Upper lobe of left lung (tissue), 6 donors: ENCODE data around the gene NDRG4. TPM values are rescaled to one million over a fixed set of nuclear protein-coding genes. Genes with fewer than 3 reads are reported as not detected.

Source experiments
- ATAC-seq, 2 donors: fragments of 200-7000 bp; cut with Tn5 transposase; one replicate each; pipeline ENCODE4 v1.9.1; 2022; ENCODE audit warnings: mild to moderate bottlenecking in 2 of 2, moderate library complexity in 2 of 2; ENCODE audit not compliant: low FRiP score in 2 of 2
- DNase-seq, 2 donors: peaks; one replicate each; pipeline ENCODE4 v3.0.0-alpha.2; 2019 to 2020
- H3K27ac ChIP-seq, 4 donors: fragments of 200-600 bp; sonication (generic); one replicate each; pipeline ENCODE4 v1.5.1; 2016 to 2019
- H3K27me3 ChIP-seq, 4 donors: fragments of 200-600 bp; sonication (generic); one replicate each; pipeline ENCODE4 v1.5.1; 2017 to 2019
- H3K36me3 ChIP-seq, 4 donors: fragments of 200-600 bp; sonication (generic); one replicate each; pipeline ENCODE4 v1.5.1; 2016 to 2019
- H3K4me1 ChIP-seq, 4 donors: fragments of 200-600 bp; sonication (generic); one replicate each; pipeline ENCODE4 v1.5.1; 2018 to 2019
- H3K4me3 ChIP-seq, 4 donors: fragments of 200-600 bp; sonication (generic); one replicate each; pipeline ENCODE4 v1.5.1; 2017 to 2019; ENCODE audit warnings: mild to moderate bottlenecking in 2 of 4, moderate library complexity in 1 of 4
- H3K9me3 ChIP-seq, 4 donors: fragments of 200-600 bp; sonication (generic); one replicate each; pipeline ENCODE4 v1.5.1; 2018 to 2019
- CTCF ChIP-seq, 6 experiments: fragments of 450-650 bp in 4 of 6; fragments of 200-600 bp in 2 of 6; sonication (generic) in 2 of 6; IDR thresholded peaks; one replicate each; pipeline ENCODE4 v1.5.1; 2016 to 2019; ENCODE audit warnings: antibody characterized with exemption in 6 of 6
- EP300 ChIP-seq, 4 donors: sonication (generic); formaldehyde crosslinking; IDR thresholded peaks; one replicate each; pipeline ENCODE4 v1.5.1; 2017; ENCODE audit warnings: antibody characterized with exemption in 4 of 4, control low read depth in 2 of 4
- POLR2A ChIP-seq, 4 donors: fragments of 450-650 bp; IDR thresholded peaks; one replicate each; pipeline ENCODE4 v1.5.1; 2016 to 2017; ENCODE audit warnings: antibody characterized with exemption in 4 of 4, mild to moderate bottlenecking in 2 of 4
- POLR2AphosphoS5 ChIP-seq, 2 donors: sonication (generic); formaldehyde crosslinking; IDR thresholded peaks; one replicate each; pipeline ENCODE4 v1.5.1; 2017; ENCODE audit warnings: antibody characterized with exemption in 2 of 2
- WGBS, 2 donors: methylation state at CpG; one replicate each; pipeline ENCODE4 v1.1.5; 2017 to 2018; 5-methylcytosine and 5-hydroxymethylcytosine counted together
- total RNA-seq, 6 donors: library from RNA; depleted of rRNA in 4 of 6; stranded (reverse); fragments of >200 nt in 4 of 6; gene quantifications; one replicate each; pipeline versions ENCODE4 v1.1.0 to v1.2.1, GENCODE V29; 2016 to 2021
- donor health status: DM: no; HTN: no; CAD: no; lungs with moderate emphysema.
- donor health status: DM: no; HTN: yes; CAD: no; lungs with severe emphysema.

NDRG4 gene
- total RNA-seq, 6 donors from 2014 or later, result 25.1 to 81.0 (median 30.5) TPM

- DNase-seq (no peak), ATAC-seq (no peak)
- Histone ChIP-seq H3K9me3 (no peaks in the 10 kb centered on the region), H3K4me3 (no peak overlapping the region), H3K27me3 (no peaks in the 10 kb centered on the region), H3K4me1 (no peaks in the 10 kb centered on the region), H3K27ac (no peak overlapping the region), H3K36me3 (peaks cover 63 to 100% (median 89%) of the 10 kb centered on the region in 4 donors)
- WGBS, 2 donors, result 85 to 94% methylated on average over 3 of the region's 3 CpGs
- no peak for TF ChIP-seq POLR2A (IDR thresholded peaks at IDR 0.05)
- no peak for TF ChIP-seq EP300 (IDR thresholded peaks at IDR 0.05)
- TF ChIP-seq POLR2AphosphoS5 (IDR thresholded peaks at IDR 0.05), result no peak
- no peak for TF ChIP-seq CTCF (IDR thresholded peaks at IDR 0.05)
These were observed 35.2 kb downstream of the NDRG4 start for GRCh38 chr16:58535100-58535499.

DNA sequence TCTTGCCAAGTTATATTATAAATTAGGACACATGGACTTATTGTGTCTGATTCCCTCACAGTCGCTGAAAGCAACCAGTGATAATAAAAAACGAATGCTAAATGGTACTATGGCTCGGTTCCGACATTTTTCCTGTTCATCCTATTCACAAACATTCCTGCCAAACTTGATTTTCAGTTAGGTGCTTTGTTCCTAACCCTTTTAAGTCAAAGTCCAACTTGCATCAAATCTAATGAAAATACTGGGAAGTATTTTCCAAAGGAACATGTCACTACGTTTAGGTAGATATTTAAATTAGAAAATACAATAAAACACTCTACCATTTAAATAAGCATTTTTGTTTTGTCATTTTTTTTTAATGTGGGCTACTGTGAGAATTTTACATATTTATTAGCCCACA, 36.3 kb downstream of the NDRG4 start:
- ATAC-seq, result no peak
- TF ChIP-seq POLR2A (IDR thresholded peaks at IDR 0.05) (no peak), CTCF (IDR thresholded peaks at IDR 0.05) (no peak), EP300 (IDR thresholded peaks at IDR 0.05) (no peak), POLR2AphosphoS5 (IDR thresholded peaks at IDR 0.05) (no peak)
- WGBS, 2 donors, result 81 to 82% methylated on average over 5 of the region's 5 CpGs
- DNase-seq, result no peak
- H3K27me3 ChIP-seq, result no peaks in the 10 kb centered on the region
- no peaks in the 10 kb centered on the region for H3K4me1 ChIP-seq
- peaks cover 65 to 100% (median 91%) of the 10 kb centered on the region in 4 donors for H3K36me3 ChIP-seq
- H3K9me3 ChIP-seq, result no peaks in the 10 kb centered on the region
- H3K27ac ChIP-seq, result no peak overlapping the region
- H3K4me3 ChIP-seq, result no peak overlapping the region

GRCh38 chr16:58537124-58537906, 37.4 kb downstream of the NDRG4 start:
- no peak for DNase-seq
- peak in 1 of 2 donors; percentile 30 for ATAC-seq
- no peaks in the 10 kb centered on the region for H3K9me3 ChIP-seq
- no peaks in the 10 kb centered on the region for H3K4me1 ChIP-seq
- peaks cover 63 to 100% (median 91%) of the 10 kb centered on the region in 4 donors for H3K36me3 ChIP-seq
- no peaks in the 10 kb centered on the region for H3K27me3 ChIP-seq
- H3K4me3 ChIP-seq, result no peak overlapping the region
- 90 to 96% methylated on average over 10 of the region's 10 CpGs for WGBS, 2 donors
- no peak overlapping the region for H3K27ac ChIP-seq
- TF ChIP-seq CTCF (IDR thresholded peaks at IDR 0.05), result no peak
- no peak for TF ChIP-seq EP300 (IDR thresholded peaks at IDR 0.05)
- TF ChIP-seq POLR2A (IDR thresholded peaks at IDR 0.05), result no peak
- no peak for TF ChIP-seq POLR2AphosphoS5 (IDR thresholded peaks at IDR 0.05)

DNA sequence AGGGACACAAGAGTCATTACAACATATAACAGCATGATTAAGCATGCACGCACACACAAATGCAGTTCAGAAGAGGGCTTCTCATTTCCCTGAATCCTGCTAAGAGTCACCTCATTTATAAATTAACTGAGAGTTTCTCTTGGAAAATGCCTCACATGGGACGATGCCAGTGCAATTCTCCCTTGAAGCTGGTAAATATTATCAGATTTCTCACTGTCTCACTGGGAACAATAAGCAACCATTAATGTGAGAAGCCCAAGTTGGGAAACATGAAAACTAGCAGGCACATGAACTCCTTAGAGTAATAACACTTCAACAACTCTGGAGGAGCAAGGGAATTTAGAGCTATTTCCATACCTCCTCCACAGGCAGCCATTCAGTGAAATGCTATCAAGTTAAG, 41.8 kb downstream of the NDRG4 start:
- Histone ChIP-seq H3K27me3 (no peaks in the 10 kb centered on the region), H3K27ac (no peak overlapping the region), H3K4me3 (no peak overlapping the region), H3K9me3 (no peaks in the 10 kb centered on the region), H3K4me1 (no peaks in the 10 kb centered on the region), H3K36me3 (peaks cover 72 to 100% (median 98%) of the 10 kb centered on the region in 4 donors)
- DNase-seq (no peak), ATAC-seq (no peak)
- TF ChIP-seq EP300 (IDR thresholded peaks at IDR 0.05) (no peak), CTCF (IDR thresholded peaks at IDR 0.05) (no peak), POLR2A (IDR thresholded peaks at IDR 0.05) (no peak), POLR2AphosphoS5 (IDR thresholded peaks at IDR 0.05) (no peak)
- 88 to 90% methylated on average over 2 of the region's 2 CpGs for WGBS, 2 donors

- DNase-seq, result no peak
- Histone ChIP-seq H3K9me3 (no peaks in the 10 kb centered on the region), H3K36me3 (peaks cover 71 to 100% (median 98%) of the 10 kb centered on the region in 4 donors), H3K27me3 (no peaks in the 10 kb centered on the region), H3K4me1 (no peaks in the 10 kb centered on the region), H3K27ac (no peak overlapping the region), H3K4me3 (no peak overlapping the region)
- 92 to 94% methylated on average over 1 of the region's 1 CpG for WGBS, 2 donors
- TF ChIP-seq POLR2AphosphoS5 (IDR thresholded peaks at IDR 0.05) (no peak), POLR2A (IDR thresholded peaks at IDR 0.05) (no peak), EP300 (IDR thresholded peaks at IDR 0.05) (no peak), CTCF (IDR thresholded peaks at IDR 0.05) (no peak)
- no peak for ATAC-seq
These were observed 42.3 kb downstream of the NDRG4 start for GRCh38 chr16:58542291-58542690.
